Bronchus fibroblast of lung (primary cell): ENCODE data around the gene USF2. TPM values are rescaled to one million over a fixed set of nuclear protein-coding genes. Genes with fewer than 3 reads are reported as not detected.

Source experiments
- total RNA-seq: library from RNA; depleted of rRNA; stranded (reverse); fragments of >200 nt; gene quantifications from 2 replicates; pipeline ENCODE4 v1.2.3, GENCODE V29; 2015

The USF2 gene
- 50.1 and 61.5 TPM in 2 replicates for total RNA-seq

GRCh38 chr19:35268536-35269437, at the start of gene USF2:
USF2 (plus strand) TSS chr19:35268962; CDS start chr19:35269102, 140 bp downstream.

GRCh38 chr19:35228177-35228930, 40.4 kb upstream of the USF2 start, which contains the start of gene FAM187B:
FAM187B (minus strand) TSS chr19:35228739; CDS start chr19:35228680, 59 bp downstream.

GRCh38 chr19:35248310-35249145, 20.2 kb upstream of the USF2 start, which contains the start of gene LSR:
LSR (plus strand) TSS chr19:35249002; CDS start chr19:35249023, 21 bp downstream.

GRCh38 chr19:35291916-35292315, 23.2 kb downstream of the USF2 start, which contains the start of gene MAG:
MAG (plus strand) TSS chr19:35292161; CDS start chr19:35295409, 3,248 bp downstream.

GRCh38 chr19:35328851-35329285, 60.1 kb downstream of the USF2 start, which contains the start of gene CD22:
CD22 (plus strand) TSS chr19:35329187; CDS start chr19:35332041, 2,854 bp downstream.

Other genes starting within 250 kb of the USF2 start
- 4.0 and 4.3 TPM in 2 replicates for gene SCN1B, start 238.5 kb upstream of the USF2 start, total RNA-seq
- gene HPN, start 227.2 kb upstream of the USF2 start, total RNA-seq: not detected in 2 replicates
- gene FXYD3, start 153.1 kb upstream of the USF2 start, total RNA-seq: not detected in 2 replicates
- not detected in 2 replicates for gene LGI4, start 133.9 kb upstream of the USF2 start, total RNA-seq
- gene FXYD1, start 130.1 kb upstream of the USF2 start, total RNA-seq: 0.50 and 1.8 TPM in 2 replicates
- gene FXYD7, start 125.7 kb upstream of the USF2 start, total RNA-seq: not detected in 2 replicates
- 120 and 124 TPM in 2 replicates for gene FXYD5, start 114.2 kb upstream of the USF2 start, total RNA-seq
- gene FAM187B, start 40.2 kb upstream of the USF2 start, total RNA-seq: not detected in 2 replicates
- 1.8 and 2.0 TPM in 2 replicates for gene LSR, start 20.0 kb upstream of the USF2 start, total RNA-seq
- gene HAMP, start 13.6 kb downstream of the USF2 start, total RNA-seq: not detected in 2 replicates
- gene MAG, start 23.2 kb downstream of the USF2 start, total RNA-seq: not detected in 2 replicates
- under 0.01 TPM in 1 of 2 replicates, not detected in the other for gene CD22, start 60.2 kb downstream of the USF2 start, total RNA-seq
- gene FFAR1, start 78.9 kb downstream of the USF2 start, total RNA-seq: not detected in 2 replicates
- not detected in 2 replicates for gene FFAR3, start 89.5 kb downstream of the USF2 start, total RNA-seq
- gene GPR42, start 102.1 kb downstream of the USF2 start, total RNA-seq: not detected in 2 replicates
- not detected in 2 replicates for gene FFAR2, start 179.3 kb downstream of the USF2 start, total RNA-seq
- gene KRTDAP, start 221.5 kb downstream of the USF2 start, total RNA-seq: not detected in 2 replicates
- 11.3 and 13.5 TPM in 2 replicates for gene DMKN, start 244.7 kb downstream of the USF2 start, total RNA-seq